ENCODE data around the gene LTB4R. TPM values are rescaled to one million over a fixed set of nuclear protein-coding genes. Genes with fewer than 3 reads are reported as not detected.
"Not testable (repeated sequence)": the region's sequence is repeated elsewhere in the genome, so short reads cannot be mapped to it uniquely, and the experiment has no call there.

The LTB4R gene
- total RNA-seq, 2 donors from 2014 or later, result 11.8 to 14.2 TPM

- TF ChIP-seq, protein P1, sequence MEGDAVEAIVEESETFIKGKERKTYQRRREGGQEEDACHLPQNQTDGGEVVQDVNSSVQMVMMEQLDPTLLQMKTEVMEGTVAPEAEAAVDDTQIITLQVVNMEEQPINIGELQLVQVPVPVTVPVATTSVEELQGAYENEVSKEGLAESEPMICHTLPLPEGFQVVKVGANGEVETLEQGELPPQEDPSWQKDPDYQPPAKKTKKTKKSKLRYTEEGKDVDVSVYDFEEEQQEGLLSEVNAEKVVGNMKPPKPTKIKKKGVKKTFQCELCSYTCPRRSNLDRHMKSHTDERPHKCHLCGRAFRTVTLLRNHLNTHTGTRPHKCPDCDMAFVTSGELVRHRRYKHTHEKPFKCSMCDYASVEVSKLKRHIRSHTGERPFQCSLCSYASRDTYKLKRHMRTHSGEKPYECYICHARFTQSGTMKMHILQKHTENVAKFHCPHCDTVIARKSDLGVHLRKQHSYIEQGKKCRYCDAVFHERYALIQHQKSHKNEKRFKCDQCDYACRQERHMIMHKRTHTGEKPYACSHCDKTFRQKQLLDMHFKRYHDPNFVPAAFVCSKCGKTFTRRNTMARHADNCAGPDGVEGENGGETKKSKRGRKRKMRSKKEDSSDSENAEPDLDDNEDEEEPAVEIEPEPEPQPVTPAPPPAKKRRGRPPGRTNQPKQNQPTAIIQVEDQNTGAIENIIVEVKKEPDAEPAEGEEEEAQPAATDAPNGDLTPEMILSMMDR (IDR thresholded peaks at IDR 0.05), result no peak
- TF ChIP-seq POLR2AphosphoS5 (IDR thresholded peaks at IDR 0.05) (no peak), POLR2A (IDR thresholded peaks at IDR 0.05) (no peak)
- no peaks in the 10 kb centered on the region for H3K4me1 ChIP-seq (replicated peaks)
- H3K4me3 ChIP-seq, result no peak overlapping the region
- no peaks in the 10 kb centered on the region for H3K36me3 ChIP-seq
- H3K27me3 ChIP-seq (replicated peaks; ENCODE audit: insufficient read depth), result no peaks in the 10 kb centered on the region
- no peak for DNase-seq (ENCODE audit: low spot score)
- intact Hi-C loops (cut with DNase I), result no loop called here
- WGBS, result 77% methylated on average over 9 of the region's 9 CpGs
- H3K9me3 ChIP-seq, result no peaks in the 10 kb centered on the region
- H3K27ac ChIP-seq, result no peak overlapping the region
These were observed 14.7 kb downstream of the LTB4R start for GRCh38 chr14:24325963-24326362.

DNA sequence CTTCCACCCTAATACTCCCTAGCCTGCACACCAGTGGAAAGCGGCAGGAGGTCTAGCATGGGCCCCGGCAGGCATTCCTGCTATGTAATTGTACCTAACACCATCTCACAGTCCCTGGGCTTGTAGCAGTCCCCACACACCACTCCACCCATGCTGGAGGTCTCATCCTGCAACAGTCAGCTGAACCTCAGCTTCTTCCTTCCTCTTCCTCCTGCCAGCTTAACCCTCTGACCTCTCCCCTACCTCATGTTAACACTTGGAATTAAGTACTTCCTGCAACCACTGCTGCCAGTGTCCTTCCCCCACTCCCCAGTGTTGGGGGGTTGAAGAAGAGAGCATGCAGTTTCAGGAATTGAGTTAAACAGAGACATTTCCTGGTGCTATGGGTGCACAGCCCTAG, 16.0 kb downstream of the LTB4R start:
- no peaks in the 10 kb centered on the region for H3K27me3 ChIP-seq (replicated peaks; ENCODE audit: insufficient read depth)
- no peaks in the 10 kb centered on the region for H3K9me3 ChIP-seq
- no peak for TF ChIP-seq POLR2A (IDR thresholded peaks at IDR 0.05)
- TF ChIP-seq, protein P1 (IDR thresholded peaks at IDR 0.05), result no peak
- no peak for TF ChIP-seq POLR2AphosphoS5 (IDR thresholded peaks at IDR 0.05)
- H3K27ac ChIP-seq, result no peak overlapping the region
- peaks cover under 1% of the 10 kb centered on the region for H3K4me1 ChIP-seq (replicated peaks)
- no peak overlapping the region for H3K4me3 ChIP-seq
- H3K36me3 ChIP-seq, result no peaks in the 10 kb centered on the region
- 95% methylated on average over 2 of the region's 2 CpGs for WGBS
- no peak for DNase-seq (ENCODE audit: low spot score)
- intact Hi-C loops (cut with DNase I), result no loop called here

DNA sequence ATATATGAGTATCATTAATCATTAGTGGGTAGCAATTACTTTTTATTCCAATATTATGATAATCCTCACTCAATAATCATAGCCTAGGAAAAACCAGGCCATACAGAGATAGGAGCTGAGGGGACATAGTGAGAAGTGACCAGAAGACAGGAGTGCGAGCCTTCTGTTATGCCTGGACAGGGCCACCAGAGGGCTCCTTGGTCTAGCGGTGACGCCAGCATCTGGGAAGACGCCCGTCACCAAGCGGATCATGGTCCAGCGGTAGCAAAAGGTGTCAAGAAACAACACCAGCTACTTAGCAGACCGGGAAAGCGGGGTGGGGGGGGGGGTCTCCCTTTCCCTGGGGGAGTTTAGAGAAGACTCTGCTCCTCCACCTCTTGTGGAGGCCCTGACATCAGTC, 16.6 kb downstream of the LTB4R start:
- H3K4me3 ChIP-seq; H3K27ac ChIP-seq; H3K9me3 ChIP-seq; H3K36me3 ChIP-seq; intact Hi-C loops (cut with DNase I); H3K4me1 ChIP-seq (replicated peaks); H3K27me3 ChIP-seq (replicated peaks; ENCODE audit: insufficient read depth): not testable (repeated sequence)
- TF ChIP-seq, protein P1 (IDR thresholded peaks at IDR 0.05), result peak in 3 of 4 experiments; percentile 45 to 79 (median 72)
- TF ChIP-seq POLR2AphosphoS5 (IDR thresholded peaks at IDR 0.05), result peak; percentile 11
- peak; percentile 36 for DNase-seq (ENCODE audit: low spot score)
- WGBS, result 1% methylated on average over 9 of the region's 9 CpGs

- no peaks in the 10 kb centered on the region for H3K9me3 ChIP-seq
These were observed 17.9 kb downstream of the LTB4R start for GRCh38 chr14:24329073-24329663.

DNA sequence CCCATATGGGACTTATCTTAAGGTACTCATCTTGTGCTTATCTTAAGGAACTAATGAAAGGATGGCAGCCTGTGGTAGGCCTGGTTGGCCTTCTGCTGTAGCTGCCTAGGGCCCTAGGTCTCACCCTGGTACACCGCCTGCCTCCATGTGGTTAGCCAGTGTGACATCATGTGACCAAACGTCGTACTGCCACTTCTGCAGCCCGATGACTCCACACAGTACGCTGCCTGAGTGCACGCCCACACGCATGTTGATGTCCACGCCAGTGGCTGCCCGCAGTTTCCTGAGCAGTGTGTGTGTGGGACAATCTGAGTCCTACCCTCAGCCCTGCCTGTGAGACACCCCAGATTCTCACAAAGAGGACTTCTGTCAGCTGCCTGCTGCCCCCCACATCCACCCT, 18.4 kb downstream of the LTB4R start:
- WGBS, result 80% methylated on average over 9 of the region's 9 CpGs
- Histone ChIP-seq H3K27ac (no peak overlapping the region), H3K4me1 (replicated peaks) (peaks cover 5% of the 10 kb centered on the region), H3K4me3 (no peak overlapping the region), H3K27me3 (replicated peaks; ENCODE audit: insufficient read depth) (no peaks in the 10 kb centered on the region), H3K9me3 (no peaks in the 10 kb centered on the region), H3K36me3 (no peaks in the 10 kb centered on the region)
- DNase-seq (ENCODE audit: low spot score), result no peak
- intact Hi-C loops (cut with DNase I), result no loop called here
- TF ChIP-seq POLR2AphosphoS5 (IDR thresholded peaks at IDR 0.05) (no peak), POLR2A (IDR thresholded peaks at IDR 0.05) (no peak)
- TF ChIP-seq, protein P1 (IDR thresholded peaks at IDR 0.05), result no peak

More at GRCh38 chr14:24329073-24329663, 17.9 kb downstream of the LTB4R start:
- Histone ChIP-seq H3K27me3 (replicated peaks; ENCODE audit: insufficient read depth) (no peaks in the 10 kb centered on the region), H3K36me3 (no peaks in the 10 kb centered on the region), H3K27ac (no peak overlapping the region), H3K4me3 (no peak overlapping the region), H3K4me1 (replicated peaks) (peaks cover 5% of the 10 kb centered on the region)
- intact Hi-C loops (cut with DNase I), result no loop called here
- WGBS, result 88% methylated on average over 12 of the region's 12 CpGs
- DNase-seq (ENCODE audit: low spot score), result no peak
- no peak for TF ChIP-seq POLR2A (IDR thresholded peaks at IDR 0.05)

Data from prostate gland (tissue), 2 donors.